HG03342 (cell line): Measurements from ENCODE around the gene TM9SF3.
"Not testable (repeated sequence)": the region's sequence is repeated elsewhere in the genome, so short reads cannot be mapped to it uniquely, and the experiment has no call there.

Experiments used
- ATAC-seq: cut with Tn5 transposase; IDR thresholded peaks from one replicate; pipeline ENCODE4 v1.9.1; 2021; ENCODE audit warnings: mild to moderate bottlenecking, moderate library complexity; ENCODE audit not compliant: unreplicated experiment

TM9SF3 gene

DNA sequence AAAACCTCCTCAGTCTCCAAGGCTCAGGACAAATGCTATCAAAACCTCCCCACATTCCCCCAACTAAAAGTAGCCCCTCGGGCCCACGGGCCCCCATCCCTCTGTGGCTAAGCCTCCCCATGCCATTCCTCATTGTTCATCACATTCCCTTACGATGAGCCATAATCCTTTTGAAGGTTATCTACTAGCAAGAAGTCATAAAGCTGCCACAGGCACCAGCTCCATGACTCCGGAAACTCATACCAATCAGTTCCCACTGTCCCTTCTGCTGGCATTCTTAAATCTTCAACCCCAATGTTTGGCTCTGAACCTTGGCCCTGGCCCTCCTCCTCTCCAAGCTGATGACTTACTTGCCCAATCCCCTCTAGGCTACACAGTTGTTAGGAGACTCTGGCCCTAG lies 19.4 kb upstream of the TM9SF3 start:
- no peak for ATAC-seq

DNA sequence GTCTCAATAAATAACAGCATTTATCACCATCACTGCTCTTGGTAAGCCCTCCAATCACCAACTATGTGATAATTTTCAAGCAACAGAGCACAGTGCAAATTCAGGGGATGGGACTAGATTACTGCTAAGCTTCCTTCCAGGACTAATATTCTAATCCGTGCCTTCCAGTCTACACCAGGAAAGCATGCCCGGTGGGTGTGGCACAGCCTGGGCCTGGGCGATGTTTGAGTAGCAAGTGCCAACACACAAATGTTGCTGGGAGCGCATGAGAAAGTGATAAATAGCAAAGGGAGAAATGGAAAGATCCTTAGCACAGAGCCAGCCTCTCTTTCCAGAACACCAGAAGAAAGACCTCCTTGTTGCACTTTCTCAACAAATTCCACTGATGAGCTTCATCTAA lies 13.5 kb upstream of the TM9SF3 start:
- ATAC-seq, result no peak

DNA sequence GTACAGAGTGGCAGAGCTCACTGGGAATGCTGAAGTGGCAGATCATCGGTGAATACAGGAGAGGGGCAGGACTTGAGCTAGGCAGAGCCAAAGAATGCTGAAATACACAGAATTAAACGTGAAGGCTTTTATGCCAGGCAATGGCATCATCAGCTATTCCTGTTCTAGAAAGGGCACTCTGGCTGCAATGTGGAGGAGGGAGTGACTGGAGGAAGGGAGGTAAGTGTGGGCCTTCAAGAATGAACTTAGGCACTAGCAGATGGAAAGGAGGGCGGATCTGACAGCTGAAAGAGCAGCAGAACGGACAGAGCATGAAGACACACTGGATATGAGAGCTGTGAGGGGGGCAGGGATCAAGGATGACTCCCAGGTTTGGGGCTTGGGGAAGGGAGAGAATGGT lies 12.0 kb upstream of the TM9SF3 start:
- ATAC-seq, result no peak

DNA sequence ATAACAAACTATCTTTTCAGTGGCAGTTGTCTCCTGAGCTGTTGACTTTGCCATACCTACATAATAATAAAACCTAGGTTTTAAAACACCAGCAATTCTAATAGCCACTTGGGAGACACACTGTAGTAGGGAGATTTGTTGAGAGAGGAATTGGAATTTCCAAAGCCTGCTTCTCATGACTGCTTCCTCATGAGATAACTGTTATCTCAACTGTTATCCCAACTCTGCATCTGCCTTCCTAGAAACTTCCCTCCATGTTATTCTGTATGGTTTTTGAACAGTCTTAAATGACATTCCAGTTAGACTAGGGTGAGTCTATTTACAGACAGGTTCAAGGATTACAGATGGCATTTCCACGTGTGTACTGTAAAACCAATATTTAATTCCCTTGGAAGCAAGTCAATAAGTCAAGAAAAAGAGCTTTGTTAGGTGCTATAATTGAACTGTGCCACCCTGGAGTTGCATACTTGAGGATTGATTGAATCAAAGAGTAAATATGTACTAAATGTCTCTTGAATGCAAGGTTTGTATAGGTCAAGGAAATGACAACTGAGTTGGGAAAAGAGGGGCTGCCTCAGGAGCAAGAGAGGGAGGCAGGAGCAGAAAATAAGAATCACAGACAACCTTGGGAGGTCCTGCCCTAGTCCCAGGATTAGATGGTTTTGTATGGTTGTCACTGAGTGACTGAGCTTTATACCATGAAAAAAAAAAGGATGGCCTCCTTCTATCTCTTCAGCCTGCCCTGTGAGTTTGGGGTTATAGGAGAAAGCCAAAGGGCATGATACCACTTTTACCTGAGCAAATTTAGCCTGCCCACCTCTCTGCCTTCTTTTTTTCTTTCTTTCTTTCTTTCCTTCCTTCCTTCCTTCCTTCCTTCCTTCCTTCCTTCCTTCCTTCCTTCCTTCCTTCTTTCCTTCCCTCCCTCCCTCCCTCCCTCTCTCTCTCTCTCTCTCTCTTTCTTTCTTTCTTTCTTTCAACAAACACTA lies 9.9 kb upstream of the TM9SF3 start:
- ATAC-seq, result no peak

DNA sequence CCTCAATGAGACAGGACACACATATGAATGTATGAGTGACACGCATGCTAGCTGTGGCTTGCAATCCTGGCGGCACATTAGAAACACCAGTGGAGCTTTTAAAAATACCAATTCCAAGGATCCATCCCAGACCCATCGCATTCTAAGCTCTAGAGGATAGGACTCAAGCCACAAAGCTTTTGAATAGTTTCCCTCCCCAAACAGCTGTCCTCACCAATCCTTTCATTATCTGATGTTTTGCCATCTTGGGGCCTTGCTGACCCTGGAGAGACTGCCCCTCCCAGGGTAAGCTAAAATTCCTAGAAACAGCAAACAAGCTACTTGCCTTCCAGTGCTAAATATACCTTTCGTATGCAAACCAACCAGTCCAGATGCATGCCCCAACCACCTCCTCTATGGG lies 8.9 kb upstream of the TM9SF3 start:
- no peak for ATAC-seq

DNA sequence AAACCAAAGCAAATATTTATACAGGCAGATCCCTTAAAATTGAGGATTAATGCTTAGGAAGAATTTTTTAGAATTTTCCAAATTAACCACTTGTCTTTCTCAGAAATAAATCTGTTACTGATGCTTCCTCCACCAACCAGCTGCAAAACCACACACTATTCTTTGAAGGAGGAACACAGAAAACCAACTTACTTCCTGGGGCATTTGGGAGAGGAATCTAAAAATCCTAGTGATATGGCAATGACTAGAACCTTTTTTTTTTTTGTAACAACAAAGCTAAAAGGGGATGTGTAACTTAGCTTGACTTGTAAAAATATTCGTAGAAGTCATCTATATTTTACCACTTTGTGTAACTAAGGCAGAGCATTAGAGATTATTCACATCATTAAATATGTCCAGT lies 5.1 kb upstream of the TM9SF3 start:
- no peak for ATAC-seq

DNA sequence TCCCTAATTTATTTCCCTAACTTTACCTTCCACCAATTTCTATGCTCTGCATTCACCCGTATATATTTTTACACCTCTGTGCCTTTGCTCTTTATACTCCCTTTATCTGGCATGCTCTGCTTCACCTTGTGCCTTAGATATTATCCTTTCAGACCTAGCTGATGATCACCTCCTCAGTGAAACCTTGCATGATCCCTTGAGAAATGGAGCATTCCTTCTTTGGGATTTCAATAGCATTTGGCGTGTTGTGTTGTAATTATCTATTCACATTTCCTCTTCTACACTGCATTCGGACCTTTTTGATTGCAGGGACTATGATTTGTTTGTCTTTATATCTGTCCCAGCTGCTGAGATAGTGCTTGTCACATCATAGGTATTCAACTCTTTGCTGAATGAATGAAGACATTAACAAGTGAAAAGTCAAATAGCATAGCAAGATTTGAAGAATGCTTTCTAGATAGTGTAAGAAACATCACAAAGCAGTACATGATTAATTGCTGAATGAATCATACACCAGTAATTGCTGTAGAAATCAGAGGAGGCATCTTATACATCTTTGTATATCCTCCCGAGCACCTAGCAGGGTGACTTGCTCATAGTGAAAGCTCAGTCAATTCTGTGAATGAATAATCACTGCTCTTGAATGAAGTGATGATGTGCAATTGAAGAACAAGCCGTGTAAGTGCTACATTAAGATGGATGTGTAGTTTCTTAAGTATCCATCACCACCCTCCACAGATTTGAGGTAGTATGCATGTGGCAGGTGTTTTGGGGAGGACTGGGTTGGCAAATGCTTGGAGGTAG lies 2.0 kb upstream of the TM9SF3 start:
- ATAC-seq, result peak; percentile 39

DNA sequence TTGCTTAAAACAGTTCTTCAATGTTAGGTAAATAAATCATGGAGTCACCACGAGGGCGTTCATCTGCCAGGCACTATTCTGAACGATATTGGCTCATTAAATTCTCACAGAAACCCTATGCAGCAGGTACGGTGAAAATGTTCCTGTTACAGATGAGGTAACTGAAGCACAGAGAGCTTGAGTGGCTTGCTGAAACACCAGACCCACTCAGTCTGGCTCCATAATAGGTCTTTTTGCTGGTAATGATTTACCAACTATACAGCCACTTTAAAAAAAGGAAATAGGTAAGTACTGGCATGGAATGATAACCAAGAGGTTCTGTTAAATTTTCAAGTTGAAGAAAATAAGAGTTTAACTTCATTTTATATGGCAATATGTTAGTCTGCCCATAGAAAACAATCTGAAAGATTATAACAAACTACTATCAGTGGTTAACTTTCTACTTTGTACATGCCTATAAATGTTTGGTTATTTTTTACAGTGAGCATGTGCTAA lies 1.3 kb upstream of the TM9SF3 start:
- ATAC-seq, result no peak

DNA sequence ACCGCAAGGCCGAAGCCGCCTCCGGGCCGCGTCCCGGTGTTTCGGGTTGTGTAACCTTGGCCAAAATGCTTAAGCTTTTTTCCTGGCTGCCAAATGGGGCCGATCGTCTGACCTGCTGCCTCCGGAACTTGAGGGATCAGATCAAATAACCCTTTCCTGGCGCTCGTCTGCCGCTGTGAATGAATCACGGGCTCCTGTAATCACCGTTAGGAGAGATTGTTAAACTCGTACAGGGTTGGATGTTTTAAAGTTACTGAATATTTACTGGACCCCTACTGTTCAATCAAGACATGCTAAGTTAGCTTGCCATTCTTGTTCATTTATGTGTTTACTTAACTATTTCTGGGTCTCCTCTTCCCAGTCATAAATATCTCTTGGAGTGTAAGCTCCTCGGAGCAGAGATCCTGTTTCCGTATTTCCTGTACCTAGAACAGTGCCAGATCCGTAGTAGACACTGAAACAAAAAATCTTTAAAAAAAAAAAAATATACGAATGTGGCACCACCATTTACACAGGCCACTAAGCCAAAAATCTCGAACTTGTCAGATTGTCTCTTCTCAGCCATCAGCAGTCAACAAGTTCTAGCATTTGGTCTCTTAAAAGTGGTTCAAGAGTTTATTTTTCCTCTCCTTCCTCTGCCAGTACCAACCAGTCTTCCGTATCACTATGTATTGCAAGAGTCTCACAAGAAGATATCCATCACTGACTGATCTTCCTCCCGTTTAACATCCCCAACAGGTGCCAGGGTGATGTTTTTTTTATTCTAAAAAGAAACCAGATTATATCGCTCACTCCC lies 650 bp upstream of the TM9SF3 start:
- no peak for ATAC-seq

DNA sequence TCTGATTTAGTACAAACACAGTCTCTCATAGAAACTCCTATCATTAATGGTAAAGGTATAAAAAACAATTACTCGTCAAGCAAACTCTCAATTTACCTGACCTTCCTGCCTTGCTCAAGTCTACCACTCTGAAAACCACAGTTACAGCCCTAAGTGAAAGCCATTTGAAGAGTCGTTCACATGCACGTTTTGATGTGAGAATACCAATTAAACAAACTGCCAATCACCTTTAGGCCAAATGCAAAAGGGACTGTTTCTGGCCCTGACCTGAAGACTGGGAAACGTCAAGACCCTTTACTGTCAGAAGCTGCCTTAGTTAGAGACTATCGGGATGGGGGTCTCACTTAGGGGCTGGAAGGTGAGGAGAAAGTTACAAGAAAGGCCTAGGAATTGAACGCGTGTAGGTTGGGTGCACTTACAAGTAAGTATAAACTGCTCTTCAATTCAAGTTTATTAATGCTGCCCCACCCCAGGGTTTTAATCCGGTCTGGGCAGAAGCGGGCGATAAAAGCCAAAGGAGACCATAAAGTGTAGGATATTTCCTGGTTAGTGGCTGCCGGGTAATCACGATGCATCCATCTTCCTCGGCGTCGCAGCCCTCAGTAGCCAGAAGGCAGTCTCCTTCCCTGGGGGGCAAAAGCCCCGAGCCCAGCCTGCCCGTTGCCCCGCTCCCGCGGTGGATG lies 935 bp downstream of the TM9SF3 start:
- peak; percentile 7 for ATAC-seq

DNA sequence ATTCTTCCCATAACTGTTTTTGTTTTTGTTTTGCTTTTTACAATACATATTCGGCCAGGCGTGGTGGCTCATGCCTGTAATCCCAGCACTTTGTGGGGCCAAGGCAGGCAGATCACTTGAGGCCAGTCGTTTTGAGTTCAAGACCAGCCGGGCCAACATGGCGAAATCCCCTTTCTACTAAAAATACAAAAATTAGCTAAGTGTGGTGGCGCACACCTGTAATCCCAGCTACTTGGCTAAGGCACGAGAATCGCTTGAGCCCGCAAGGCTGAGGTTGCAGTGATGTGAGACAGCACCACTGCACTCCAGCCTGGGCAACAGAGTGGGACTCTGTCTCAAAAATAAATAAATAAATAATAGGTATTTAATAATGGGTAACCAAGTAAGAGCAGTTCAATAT lies 2.3 kb downstream of the TM9SF3 start:
- no peak for ATAC-seq

DNA sequence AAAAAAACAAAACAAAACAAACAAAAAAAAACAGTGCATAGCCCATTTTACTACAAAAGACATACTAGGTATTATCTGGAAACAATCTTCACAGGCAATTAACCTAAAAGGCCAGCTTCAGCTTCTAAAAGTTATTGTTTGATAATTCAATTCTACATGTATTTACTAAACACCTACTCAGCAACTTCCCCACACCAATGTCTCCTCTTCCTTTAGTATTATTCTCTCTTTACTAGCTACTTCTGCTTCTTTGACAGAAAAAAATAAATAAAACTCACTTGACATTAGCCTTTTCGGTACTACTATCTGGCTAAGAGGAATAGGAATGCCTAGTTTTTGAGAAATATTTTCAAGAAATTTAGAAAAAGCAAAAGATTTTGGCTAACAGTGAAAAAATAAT lies 2.8 kb downstream of the TM9SF3 start:
- no peak for ATAC-seq

DNA sequence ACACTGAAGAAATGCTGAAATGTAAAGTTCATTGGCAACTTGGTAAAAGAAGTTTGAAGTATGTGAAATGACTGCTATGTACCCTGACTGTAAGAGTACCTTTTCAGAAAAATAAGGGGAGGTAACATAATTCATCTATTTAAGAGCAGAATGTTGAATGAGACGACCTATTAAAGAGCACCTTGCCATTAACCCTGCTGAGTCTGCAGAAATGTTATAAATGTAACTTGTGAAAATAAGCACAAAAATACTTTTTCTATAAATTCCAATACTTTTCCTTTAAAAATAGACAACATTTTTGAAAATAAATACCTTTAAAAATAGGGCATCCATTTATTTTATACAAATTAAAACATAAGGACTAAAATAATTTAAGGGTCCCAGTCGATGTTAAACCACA lies 7.7 kb downstream of the TM9SF3 start:
- no peak for ATAC-seq

DNA sequence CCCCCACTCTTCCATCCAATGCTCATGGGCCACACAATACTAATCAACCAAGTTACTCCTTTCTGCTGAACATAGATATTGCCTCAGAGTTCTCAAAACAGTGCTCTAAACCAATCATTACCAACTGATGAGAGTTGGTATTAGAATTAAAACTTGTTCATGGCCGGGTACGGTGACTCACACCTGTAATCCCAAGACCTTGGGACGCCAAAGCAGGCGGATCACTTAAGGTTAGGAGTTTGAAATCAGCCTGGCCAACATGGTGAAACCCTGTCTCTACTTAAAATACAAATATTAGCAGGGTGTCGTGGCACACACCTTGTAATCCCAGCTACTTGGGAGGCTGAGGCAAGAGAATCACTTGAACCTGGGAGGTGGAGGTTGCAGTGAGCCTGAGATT lies 8.2 kb downstream of the TM9SF3 start:
- no peak for ATAC-seq

DNA sequence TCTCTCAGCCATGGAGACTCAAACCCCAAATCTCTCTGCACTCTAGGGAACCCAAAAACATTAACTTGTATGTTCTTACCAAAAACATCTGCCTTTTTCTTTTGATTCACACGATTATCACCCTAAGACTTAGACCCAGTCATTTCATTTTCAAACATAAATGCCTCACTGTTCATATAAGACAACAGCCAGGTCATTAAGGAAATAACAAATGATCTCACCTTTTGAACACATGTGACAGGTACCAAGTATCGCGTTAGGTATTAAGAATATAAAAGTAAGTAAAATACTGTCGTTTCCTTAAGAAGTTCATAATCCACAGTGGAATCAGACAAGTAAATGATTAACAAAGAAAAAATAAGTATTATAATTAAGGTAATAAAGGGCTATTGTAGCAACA lies 8.8 kb downstream of the TM9SF3 start:
- ATAC-seq, result no peak

DNA sequence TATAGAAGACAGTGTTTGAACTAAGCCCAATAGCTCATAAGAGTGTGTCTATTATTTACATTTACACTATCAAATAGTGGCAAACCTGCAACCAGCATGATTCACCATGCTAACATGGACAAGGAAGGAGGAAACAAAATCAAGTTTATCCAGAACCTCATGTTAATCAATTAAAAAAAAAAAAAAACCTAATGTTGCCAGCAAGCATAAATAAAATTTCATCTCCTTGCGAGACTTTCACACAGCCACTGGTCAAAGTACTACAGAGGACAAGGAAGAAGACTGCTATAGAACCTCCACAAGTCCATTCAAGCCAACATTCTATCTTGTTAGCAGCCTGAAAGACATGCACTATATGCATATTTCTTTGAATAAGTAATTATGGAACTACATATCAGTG lies 9.7 kb downstream of the TM9SF3 start:
- no peak for ATAC-seq

DNA sequence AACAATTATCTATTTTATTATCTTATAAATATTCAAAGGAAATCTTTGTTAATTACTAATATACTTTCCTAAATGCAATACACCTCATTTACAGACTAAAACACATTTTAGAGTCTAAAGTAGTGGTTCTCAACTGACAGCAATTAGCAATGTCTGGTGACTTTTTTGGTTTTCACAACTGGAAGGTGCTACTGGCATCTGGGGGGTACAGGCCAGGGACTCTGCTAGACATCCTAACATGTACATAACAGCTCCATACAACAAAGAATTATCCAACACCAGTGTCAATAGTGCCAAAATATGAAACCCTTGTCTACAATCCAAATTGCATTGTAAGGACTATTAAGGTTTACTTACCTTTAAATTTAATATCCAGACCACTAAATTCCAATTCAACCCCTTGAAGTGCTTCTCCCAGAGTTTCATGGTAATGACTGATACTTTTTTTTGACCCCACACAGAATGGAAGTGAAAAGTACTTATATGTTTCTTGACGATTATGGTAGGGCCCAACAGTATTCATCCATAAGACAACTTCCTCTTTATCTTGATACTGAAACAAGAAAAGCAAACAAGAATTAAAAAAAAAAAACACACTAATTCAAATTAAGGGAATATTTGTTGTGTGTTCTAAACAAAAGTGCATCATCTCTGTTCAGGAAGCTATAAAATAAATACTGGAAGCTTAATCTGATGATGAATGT lies 10.4 kb downstream of the TM9SF3 start:
- no peak for ATAC-seq

DNA sequence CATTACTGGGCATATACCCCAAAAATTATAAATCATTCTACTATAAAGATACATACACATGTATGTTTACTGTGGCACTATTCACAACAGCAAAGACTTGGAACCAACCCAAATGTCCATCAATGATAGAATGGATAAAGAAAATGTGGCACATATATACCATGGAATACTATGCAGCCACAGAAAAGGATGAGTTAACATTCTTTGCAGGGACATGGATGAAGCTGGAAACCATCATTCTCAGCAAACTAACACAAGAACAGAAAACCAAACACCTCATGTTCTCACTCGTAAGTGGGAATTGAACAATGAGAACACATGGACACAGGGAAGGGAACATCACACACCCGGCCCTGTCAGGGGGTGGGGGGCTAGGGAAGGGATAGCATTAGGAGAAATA lies 12.2 kb downstream of the TM9SF3 start:
- not testable (repeated sequence) for ATAC-seq

DNA sequence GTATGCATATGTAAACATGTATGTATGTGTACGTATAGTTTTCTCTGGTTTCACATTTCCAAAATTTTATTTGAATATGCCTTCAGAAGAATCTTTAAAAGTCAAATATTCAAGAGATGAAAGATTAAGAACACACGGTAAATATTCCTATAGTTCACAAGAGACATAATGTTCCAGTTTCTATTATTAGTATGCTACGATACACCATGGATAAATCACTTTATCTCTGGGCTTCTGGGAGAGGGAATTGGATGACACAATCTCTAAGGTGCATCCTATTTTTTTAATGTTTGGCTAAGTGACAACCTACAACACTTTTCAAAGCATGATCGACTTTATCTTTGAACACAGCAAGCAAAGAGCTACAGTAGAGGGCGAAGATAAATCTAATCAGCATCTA lies 13.8 kb downstream of the TM9SF3 start:
- no peak for ATAC-seq
